GM21786 (cell line): ENCODE results near the gene KIF13A.
"Not testable (repeated sequence)": the region's sequence is repeated elsewhere in the genome, so short reads cannot be mapped to it uniquely, and the experiment has no call there.

Source experiments
- ATAC-seq: cut with Tn5 transposase; IDR thresholded peaks from one replicate; pipeline ENCODE4 v1.9.1; 2021; ENCODE audit not compliant: unreplicated experiment

The KIF13A gene

DNA sequence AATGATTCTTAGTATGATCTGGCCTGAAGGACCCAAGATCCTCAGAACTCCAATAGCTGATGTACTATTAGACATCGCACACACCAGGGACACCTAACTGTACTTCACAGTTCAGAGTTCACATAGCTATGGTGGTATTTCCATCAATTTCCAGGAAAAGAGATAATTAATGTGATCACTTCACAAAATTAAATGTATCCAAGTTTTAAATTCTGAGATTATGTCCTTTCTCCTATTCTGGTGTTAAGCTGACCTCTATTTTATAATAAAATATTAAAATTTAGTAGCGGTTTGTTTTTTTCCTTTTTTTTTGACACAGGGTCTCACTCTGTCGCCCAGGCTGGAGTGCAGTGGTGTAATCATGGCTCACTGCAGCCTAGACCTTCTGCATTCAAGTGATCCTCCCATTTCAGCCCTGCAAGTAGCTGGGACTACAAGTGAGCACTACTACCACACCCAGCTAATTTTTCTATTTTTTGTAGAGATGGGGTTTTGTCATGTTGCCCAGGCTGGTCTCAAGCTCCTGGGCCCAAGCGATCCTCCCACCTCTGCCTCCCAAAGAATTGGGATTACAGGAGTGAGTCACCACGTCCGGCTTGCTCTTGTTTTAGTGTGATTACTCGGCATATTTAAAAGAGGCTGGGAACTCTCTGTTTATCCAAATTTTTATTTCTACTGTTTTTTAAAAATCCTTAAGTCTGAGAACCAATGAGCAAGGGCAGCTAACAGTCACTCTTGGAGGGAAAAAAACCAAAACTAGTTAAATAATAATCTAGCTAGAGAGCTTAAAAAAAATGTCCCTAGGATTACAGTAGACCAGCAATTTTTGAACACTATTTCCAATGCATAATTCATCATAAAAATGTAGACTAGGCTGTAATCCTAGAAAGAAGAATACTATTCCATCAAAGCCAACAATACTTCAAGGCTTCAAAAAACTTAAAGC lies 16.0 kb downstream of the KIF13A start:
- ATAC-seq: no peak

DNA sequence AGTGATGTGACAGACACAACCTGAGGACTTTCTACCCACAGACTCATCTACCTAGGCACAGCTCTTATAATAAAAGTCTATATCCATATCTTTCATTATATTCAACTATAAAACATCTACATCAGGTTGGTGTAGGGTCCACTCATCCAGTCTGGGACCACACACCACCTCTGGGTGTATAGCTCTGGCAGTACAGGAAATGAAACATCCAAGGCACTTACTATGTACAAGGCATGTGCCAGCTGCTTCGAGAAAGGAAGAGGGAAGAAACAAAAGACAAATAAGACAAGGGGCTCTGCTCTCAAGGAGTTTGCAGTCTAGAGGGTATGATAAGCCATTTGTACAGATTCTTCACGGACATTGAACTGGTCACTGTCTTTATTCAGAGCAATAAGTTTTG lies 18.6 kb downstream of the KIF13A start:
- no peak for ATAC-seq

DNA sequence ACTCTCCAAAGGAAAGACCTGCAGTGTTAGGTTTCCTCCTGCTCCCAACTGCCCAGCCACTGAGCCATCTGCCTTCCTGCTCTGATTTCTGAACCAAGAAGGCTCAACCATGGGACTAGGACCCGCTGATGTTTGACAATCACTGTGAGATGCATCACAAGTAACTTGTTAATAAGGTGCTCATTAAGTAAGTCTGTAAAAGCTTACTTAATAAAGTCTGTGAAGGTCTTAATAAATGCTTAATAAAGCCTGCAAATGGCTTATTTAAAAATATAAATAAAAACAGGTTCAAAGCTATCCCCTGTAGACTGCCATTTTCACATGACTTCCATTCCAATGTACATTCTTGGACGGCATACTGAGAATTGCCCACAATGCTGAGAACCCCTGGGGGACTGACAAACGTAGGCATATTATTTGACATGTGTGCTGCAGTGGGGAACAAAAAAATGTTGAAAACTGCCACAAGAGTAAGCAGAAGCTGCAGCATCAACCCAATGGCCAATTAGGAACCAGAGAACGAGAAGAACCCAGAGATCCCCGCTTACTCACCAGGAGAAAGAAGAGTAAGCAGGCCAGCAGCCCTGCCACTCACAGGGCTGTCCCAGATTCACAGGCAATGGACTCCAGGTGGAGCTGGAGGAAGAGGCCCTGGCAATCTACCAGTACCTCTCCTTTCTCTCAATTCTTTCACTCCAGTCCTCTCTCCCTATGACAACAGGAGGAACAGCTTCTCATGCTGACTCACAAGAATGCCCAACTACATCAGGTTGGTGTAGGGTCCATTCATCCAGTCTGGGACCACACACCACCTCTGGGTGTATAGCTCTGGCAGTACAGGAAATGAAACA lies 19.5 kb downstream of the KIF13A start:
- ATAC-seq: no peak

DNA sequence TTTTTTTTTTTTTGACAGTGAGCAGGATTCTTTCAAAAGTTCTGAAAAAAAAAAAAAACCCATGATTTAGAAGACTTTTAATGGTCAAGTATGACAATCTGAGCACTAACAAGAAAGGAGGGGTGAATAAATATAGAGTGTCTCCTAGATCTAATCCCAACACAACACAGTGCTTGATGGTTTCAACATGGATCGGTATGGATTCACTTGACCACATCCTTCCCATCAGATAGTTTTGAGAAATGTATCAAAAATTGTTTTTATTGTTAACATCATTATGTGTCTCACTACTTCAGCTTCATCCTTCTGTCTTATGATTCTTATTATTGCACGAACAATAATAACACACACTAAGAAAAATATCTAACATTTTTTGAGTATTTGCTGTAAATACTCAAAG lies 21.0 kb downstream of the KIF13A start:
- ATAC-seq: no peak

DNA sequence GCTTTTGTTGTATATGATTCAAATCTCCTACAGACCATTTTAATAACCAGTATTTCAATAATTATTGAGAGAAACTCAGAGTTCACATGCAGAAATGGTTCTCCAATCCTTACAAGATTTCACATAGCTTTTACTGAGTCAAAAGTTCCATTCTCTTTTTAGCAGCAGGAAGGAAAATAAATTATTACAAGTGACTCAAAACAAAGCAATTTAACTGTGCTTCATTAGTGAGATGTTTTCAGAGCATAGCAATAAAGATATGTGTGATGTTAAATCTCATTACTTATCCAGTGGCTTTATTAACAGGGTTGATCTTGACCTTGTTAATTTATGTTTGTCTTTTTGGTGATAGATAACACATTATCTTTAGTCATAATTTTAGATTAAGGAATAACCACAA lies 22.0 kb downstream of the KIF13A start:
- ATAC-seq: no peak

DNA sequence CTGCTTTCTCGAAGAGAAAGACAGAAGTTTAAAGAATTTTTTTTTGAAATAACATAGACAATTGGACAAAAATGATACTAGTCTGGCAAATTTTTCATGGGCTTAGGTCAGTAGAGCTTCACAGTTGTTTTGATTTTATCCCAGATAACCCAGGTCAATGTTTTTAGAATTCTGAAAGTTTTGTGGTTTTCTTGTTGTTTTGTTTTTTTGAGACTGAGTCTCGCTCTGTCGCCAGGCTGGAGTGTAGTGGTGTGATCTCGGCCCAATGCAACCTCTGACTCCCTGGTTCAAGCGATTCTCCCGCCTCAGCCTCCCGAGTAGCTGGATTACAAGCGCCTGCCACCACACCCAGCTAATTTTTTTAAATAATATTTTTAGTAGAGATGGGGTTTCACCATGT lies 22.8 kb downstream of the KIF13A start:
- ATAC-seq: no peak

DNA sequence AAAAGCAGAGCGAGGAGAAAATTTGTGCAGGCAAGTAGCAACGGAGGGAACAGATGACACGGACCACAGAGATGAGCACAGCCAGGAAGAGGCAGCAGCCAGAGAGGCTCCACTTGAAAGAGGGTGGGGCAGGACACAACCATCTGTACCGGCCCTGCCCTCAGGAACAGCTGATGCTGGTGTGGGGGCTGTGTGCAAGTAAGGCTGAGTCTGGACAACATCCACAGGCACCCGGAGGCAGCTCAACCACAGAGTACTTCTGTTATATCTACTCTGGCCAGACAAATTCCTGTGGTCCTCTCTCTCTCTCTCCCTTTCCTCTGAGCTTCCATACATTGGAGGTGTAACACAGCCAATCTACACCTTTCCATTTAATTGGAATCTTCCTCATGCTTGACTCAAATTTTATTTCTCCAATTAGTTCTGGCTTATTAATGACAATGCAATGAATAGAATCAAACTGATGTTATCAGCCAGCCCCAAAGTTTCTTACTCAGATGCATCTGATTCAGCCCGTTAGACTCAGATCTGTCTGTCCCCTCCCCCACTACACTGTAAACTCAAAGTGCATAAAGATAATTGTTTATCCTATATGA lies 24.9 kb downstream of the KIF13A start:
- no peak for ATAC-seq

DNA sequence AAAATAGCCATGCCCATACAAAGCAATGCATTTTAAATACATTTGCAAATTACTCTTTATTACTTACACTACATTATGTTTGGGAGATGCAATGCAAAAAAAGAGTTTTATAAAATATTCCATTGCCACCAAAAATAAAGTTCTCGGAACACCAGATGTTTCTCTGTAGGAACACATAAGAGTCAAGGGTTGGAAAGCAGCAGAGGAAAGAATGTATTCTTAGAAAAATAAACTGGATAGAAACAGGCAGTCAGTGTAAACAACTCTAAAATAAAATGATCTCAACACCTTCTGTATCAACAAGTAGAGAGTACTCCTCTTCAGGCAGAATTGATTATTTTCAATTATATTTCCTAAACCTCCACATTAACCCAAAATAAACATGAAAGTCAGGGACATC lies 28.1 kb downstream of the KIF13A start:
- no peak for ATAC-seq

DNA sequence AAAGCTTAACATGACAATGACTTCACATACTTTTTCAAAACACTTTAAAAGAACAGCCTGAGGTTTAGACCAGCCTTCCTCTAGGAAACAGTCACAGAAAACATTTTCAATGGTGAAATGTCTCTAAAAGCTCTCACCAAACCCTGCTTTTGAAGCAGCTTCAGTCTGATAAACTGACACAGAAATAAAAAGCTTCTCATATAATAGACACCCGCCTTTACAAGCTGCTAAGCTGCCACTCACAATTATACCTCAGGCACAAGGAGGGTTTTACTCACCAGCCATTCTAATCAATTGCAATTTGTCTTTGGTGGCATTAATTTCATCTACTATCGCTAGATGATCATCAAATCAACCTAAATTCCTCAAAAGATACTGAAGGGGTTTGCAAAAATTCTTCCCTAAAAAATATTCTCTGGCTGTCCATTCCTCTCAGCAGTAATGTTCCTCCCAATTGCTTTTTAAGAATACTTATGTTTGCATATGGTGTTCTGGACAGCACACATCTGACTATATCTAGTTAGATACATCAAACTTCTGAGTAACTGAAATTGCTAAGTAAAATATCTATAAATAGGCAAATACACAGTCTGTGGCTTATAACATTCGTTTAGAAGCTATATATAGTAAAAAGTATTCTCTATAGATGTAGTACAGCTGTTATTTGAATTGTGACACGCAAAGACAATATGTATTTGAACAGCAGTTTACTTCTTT lies 29.4 kb downstream of the KIF13A start:
- no peak for ATAC-seq

DNA sequence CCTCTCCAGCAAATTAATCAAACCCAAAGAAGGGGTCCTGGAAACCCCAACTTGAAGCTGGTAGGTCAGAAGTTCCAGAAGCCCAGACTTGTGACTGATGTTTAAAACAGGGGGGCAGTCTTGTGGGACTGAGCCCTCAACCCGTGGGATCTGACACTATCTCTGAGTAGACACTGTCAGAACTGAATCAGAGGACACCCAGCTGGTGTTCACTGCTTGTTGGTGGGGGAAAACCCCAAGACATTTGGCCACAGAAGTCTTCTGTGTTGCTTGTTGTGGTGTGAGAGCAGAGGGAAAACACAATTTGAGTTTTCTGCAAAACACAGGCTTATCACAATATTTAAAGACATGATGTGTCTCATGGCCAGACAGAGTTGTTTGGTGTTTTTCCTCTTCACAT lies 29.9 kb downstream of the KIF13A start:
- ATAC-seq: no peak

DNA sequence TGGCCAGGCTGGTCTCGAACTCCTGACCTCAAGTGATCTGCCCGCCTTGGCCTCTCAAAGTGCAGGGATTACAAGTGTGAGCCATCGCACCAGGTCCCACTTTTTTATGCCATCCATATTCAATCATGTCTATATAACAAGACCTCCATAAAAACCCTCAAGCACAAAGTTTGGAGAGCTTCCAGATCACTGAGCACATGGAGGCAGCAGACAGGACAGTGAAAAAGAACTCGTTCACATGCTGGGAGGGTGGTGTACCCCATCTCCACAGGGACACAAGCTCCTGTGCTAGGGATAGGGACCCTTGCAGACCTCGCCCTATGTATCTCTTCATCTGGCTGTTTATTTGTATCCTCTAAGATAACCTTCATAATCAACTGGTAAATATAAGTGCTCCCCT lies 30.3 kb downstream of the KIF13A start:
- ATAC-seq: no peak

DNA sequence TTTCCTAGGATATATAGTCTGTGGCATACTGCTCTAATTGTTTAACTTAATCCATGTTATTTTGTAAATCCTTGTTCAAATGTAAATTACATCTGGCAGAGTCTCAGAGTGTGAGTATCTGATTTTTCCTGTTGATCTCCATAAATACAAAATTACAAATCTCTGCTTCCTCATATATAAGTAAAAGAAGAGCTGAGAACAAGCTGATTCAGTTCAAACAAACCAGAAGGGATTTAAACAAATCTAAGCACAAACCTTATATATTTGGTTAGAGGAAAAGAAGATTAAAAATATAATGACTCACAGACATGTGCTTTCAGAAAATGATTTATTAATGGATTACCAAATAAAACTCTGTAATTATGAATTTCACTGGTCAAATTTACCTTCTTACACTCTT lies 37.3 kb downstream of the KIF13A start:
- no peak for ATAC-seq

DNA sequence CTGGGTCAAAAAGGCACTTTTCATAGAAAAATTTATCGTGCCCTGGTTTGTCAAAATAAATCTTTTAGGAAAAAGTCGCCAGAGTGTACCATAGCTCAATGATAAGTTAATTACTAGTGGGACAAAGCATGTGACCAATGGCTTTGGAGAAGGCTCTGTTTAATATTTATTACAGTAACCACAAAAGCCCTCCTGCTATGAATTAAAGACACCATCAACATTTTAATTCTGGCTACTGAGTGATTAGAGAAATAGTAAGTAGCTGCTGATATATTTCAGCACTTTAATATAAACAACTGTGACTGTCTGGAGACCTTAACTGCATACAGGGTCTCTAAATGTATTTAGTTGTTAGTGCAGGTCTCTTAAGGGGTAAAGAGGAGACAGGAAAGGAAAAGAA lies 38.3 kb downstream of the KIF13A start:
- ATAC-seq: no peak

DNA sequence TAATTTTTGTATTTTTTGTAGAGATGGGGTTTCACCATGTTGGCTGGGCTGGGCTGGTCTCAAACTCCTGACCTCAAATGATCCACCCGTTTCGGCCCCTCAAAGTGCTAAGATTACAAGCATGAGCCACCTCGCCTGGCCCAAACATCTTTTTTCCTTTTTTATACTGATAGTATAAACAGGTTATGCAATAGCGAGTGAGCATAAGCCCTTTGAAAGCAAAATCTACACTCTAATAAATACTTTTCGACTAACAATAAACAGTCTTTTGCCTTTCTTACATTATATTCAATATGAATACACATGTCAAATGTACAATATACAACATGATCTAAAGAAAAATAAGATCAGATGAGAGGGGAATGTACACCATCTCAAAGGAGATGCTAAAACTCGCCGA lies 38.7 kb downstream of the KIF13A start:
- no peak for ATAC-seq

DNA sequence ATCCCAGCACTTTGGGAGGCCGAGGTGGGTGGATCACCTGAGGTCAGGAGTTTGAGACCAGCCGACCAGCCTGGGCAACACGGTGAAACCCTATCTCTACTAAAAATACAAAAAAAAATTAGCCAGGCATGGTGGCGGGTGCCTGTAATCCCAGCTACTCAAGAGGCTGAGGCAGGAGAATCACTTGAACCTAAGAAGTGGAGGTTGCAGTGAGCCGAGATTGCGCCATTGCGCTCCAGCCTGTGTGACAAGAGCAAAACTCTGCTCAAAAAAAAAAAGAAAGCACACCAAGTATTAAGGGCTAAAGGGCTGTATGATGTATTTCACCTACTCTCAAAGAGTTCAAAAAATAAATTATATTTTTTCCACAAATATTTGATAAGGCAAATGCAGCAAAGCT lies 39.9 kb downstream of the KIF13A start:
- ATAC-seq: not testable (repeated sequence)

DNA sequence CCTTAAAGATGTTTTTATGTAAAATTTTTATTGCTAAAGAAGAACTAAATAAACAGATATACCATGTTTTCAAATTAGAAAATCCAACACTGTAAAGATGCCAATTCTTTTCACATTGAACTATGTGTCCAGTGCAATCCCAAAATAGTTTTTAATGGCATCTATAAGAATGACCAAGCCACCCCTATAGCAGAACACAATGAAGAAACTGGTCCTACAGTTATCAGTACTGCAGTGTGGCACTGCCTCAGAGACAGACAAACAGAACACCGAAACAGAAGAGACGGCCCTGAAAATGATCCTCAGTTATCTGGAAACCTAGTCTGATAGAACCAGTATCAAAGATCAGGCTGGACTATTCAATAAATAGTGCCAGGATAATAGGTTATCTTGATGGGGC lies 41.9 kb downstream of the KIF13A start:
- ATAC-seq: no peak

DNA sequence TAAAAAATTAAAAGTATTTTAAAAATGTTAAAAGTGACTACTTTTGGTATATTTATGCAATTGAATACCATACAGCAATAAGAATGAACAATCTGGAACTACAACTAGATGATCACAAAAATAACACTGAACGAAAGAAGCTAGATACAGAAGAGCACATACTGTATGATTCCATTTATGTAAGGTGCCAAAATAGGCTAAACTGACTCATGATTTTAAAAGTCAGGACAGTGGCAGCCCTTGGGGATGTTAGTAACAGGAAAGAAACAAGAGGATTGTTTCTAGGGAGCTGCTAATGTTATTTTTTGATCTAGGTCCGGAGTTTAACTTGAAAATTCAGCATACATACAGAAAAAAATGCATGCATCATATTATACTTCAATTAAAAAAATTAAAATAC lies 42.3 kb downstream of the KIF13A start:
- ATAC-seq: no peak

DNA sequence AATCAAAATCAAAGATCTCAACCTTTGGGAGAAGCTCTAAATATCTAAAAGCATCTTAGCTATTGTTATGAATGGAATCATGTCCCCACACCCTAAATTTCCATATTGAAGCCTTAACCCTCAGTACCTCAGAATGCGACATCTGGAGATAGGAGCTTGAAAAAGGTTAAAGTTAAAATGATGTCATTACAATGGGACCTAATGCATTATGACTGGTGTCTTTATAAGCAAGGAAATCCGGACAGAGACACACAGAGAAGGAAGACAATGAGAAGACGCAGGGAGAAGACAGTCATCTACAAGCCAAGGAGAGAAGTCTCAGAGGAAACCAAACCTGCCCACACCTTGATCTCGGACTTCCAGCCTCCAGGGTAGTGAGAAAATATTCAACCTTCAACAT lies 46.1 kb downstream of the KIF13A start:
- ATAC-seq: no peak

DNA sequence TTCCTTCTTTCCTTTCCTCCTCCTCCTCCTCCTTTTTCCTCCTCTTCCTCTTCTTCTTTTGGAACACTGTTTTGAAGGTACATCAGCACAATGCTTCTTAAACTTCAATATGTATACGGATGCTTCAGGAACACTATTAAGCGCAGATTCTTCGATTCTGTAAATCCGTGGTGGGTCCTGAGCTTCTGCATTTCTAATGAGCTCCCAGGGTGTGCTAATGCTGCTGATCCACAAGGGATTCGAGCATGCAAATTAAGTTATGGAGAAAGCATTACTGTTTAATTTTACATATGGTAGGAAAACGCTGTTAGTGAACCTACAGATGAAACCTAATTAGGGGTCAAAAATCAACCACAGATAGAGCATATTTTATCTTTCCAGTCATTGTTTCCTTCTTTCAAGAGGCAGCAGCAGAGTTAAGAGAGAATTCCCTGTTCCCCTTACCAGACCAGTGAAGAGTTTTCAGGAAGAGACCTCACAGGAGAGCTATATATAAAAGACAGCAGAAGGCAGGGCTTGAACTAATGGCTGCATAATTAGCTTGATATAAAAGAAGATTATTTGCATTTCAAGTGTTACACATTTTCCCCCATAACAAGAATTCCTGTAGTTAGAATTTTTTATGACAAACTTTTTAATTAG lies 47.2 kb downstream of the KIF13A start:
- no peak for ATAC-seq

DNA sequence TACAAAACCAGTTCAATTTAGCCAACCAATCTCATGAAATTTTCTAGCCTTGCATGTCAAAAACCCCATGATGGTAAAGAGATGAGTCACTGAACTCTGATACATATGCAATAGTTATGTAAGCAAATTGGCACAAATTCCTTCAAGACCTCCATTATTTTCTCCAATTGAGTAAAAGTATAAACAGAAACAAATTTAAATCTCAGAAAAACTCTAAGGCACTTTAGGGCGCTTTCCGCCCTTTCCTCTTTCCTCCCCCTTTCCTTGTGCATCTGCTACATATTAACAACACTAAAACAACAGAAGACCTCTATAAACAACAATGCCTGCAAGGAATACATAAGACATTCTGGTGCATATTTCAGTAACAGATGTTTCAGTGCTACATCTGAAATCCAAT lies 48.5 kb downstream of the KIF13A start:
- no peak for ATAC-seq
